Measurements from ENCODE around the gene PGM2L1.

DNA sequence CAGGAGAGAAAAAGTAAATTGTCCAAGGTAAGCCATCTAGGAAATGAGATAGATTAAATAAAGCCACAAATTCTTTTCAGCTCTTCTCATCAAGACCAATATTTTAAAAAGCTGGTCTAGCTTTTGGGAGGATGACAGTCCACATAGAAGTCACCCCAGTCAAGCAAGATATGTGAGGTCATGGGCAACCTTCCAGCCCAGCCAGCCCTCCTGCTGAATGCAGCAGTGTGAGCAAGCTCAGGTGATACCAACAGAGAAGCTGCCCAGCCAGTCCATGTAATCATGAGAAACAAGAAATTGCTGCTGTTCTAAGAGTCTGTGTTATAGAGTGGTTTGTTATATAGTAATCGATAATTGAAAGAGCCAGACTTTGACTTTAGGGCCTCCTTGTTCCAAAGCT, 40.4 kb upstream of the PGM2L1 start:
- TF ChIP-seq, protein P1, sequence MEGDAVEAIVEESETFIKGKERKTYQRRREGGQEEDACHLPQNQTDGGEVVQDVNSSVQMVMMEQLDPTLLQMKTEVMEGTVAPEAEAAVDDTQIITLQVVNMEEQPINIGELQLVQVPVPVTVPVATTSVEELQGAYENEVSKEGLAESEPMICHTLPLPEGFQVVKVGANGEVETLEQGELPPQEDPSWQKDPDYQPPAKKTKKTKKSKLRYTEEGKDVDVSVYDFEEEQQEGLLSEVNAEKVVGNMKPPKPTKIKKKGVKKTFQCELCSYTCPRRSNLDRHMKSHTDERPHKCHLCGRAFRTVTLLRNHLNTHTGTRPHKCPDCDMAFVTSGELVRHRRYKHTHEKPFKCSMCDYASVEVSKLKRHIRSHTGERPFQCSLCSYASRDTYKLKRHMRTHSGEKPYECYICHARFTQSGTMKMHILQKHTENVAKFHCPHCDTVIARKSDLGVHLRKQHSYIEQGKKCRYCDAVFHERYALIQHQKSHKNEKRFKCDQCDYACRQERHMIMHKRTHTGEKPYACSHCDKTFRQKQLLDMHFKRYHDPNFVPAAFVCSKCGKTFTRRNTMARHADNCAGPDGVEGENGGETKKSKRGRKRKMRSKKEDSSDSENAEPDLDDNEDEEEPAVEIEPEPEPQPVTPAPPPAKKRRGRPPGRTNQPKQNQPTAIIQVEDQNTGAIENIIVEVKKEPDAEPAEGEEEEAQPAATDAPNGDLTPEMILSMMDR (IDR thresholded peaks at IDR 0.05; ENCODE audit: low read depth, low read length), result no peak
- TF ChIP-seq EZH2phosphoT487 (IDR thresholded peaks at IDR 0.05; ENCODE audit: low read depth), result no peak
